ENCODE data around the gene SLC4A5. TPM values are rescaled to one million over a fixed set of nuclear protein-coding genes. Genes with fewer than 3 reads are reported as not detected.

SLC4A5 gene
- total RNA-seq, 2 experiments from 2014 or later = 1.8 to 2.0 TPM

DNA sequence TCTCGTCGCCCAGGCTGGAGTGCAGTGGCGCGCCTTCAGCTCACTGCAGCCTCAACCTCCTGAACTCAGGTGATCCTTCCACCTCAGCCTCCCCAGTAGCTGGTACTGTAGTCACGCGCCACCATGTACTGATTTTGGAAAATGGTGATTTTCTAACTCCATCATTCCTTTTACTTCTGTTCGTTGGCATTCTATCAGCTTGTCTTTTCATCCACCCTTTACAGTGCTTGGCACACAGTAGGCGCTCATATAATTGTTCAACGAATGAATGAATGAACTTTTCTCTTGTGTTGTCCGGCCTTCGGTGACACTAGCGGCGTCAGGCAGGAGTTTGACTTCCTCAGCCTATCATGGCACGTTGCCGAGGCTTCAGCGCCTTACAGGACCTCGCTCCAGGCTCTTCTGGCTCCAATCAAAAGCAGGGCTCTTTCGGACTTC, 145.2 kb downstream of the SLC4A5 start:
- CTCF ChIA-PET = interaction anchor here (1.5 to 6.8 kb wide), 4 partner anchors 14 to 369 kb away, joined by 3 to 67 read pairs (median 6); partner anchors contain the start of genes MOB1A and STAMBP
- ATAC-seq (no peak), DNase-seq (no peak)
- POLR2A ChIA-PET = interaction anchor here (0.6 to 6.2 kb wide), 24 partner anchors 9 to 420 kb away, joined by 3 to 160 read pairs (median 4); partner anchors contain the start of genes BOLA3, CCDC142, DUSP11 and MOB1A
- peaks cover 31% of the 10 kb centered on the region for H3K4me1 Mint-ChIP-seq (ENCODE audit: low read depth)
- H3K9me3 Mint-ChIP-seq = no peaks in the 10 kb centered on the region
- intact Hi-C loops (cut with micrococcal nuclease) = no loop called here
- H3K4me3 Mint-ChIP-seq = peak overlapping the region; percentile 87
- TF ChIP-seq, protein P1, sequence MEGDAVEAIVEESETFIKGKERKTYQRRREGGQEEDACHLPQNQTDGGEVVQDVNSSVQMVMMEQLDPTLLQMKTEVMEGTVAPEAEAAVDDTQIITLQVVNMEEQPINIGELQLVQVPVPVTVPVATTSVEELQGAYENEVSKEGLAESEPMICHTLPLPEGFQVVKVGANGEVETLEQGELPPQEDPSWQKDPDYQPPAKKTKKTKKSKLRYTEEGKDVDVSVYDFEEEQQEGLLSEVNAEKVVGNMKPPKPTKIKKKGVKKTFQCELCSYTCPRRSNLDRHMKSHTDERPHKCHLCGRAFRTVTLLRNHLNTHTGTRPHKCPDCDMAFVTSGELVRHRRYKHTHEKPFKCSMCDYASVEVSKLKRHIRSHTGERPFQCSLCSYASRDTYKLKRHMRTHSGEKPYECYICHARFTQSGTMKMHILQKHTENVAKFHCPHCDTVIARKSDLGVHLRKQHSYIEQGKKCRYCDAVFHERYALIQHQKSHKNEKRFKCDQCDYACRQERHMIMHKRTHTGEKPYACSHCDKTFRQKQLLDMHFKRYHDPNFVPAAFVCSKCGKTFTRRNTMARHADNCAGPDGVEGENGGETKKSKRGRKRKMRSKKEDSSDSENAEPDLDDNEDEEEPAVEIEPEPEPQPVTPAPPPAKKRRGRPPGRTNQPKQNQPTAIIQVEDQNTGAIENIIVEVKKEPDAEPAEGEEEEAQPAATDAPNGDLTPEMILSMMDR (IDR thresholded peaks at IDR 0.05) = no peak
- peaks cover 38% of the 10 kb centered on the region for H3K36me3 Mint-ChIP-seq (ENCODE audit: low read depth)
- H3K27me3 Mint-ChIP-seq = peaks cover 2% of the 10 kb centered on the region
- peak overlapping the region; percentile 98 for H3K27ac Mint-ChIP-seq

DNA sequence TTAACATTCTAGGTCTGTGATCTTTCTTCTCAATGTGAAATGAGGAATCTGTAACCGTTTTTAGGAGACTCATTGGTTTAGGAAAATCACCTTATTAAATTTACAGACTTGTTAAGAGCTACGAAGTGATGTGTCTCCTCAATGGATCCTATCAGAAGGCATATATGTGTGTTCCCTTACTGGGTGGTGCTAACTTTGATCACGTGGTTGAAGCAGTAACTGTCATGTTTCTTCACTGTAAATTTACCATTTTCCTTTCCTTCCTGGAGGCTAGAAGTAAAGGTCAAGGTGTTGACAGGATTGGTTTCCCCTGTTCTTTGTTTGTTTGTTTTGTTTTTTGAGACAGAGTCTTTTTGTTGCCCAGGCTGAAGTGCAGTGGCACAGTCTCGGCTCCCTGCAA, 146.2 kb downstream of the SLC4A5 start:
- TF ChIP-seq, protein P1 (IDR thresholded peaks at IDR 0.05) = no peak
- Mint-ChIP-seq H3K27me3 (peaks cover 2% of the 10 kb centered on the region), H3K27ac (peak overlapping the region; percentile 63), H3K36me3 (ENCODE audit: low read depth) (peaks cover 31% of the 10 kb centered on the region), H3K4me3 (no peak overlapping the region), H3K9me3 (no peaks in the 10 kb centered on the region), H3K4me1 (ENCODE audit: low read depth) (peaks cover 27% of the 10 kb centered on the region)
- no peak for ATAC-seq
- CTCF ChIA-PET = interaction anchor here (0.9 to 6.8 kb wide), 2 partner anchors 17 to 53 kb away, joined by 3 to 67 read pairs; partner anchors contain the start of gene MOB1A
- no peak for DNase-seq
- POLR2A ChIA-PET = interaction anchor here (1.8 to 6.2 kb wide), 3 partner anchors 10 to 50 kb away, joined by 4 to 160 read pairs (median 35); partner anchors contain the start of genes BOLA3 and MOB1A
- intact Hi-C loops (cut with micrococcal nuclease) = no loop called here

DNA sequence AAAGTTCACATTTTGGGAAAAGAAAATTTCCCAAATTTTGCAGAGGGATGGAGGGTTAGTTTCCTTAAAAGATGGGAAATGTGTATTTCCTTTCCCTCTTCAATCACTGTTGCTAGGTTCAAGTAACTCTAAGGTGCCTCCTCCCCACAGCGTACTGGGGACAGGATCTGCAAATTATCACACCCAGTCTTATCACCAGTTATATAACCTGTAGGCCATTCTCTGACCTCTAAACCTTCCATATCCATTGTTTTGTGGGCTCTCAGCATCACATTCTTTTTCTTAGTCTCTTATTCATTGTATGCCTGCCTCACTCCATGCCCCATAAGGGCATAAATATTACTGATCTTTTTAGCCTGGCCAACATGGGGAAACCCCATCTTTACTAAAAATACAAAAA, 148.4 kb downstream of the SLC4A5 start:
- H3K9me3 Mint-ChIP-seq = no peaks in the 10 kb centered on the region
- no peak overlapping the region for H3K27ac Mint-ChIP-seq
- peaks cover 10% of the 10 kb centered on the region for H3K4me1 Mint-ChIP-seq (ENCODE audit: low read depth)
- CTCF ChIA-PET = no interaction called here
- H3K36me3 Mint-ChIP-seq (ENCODE audit: low read depth) = peaks cover 10% of the 10 kb centered on the region
- POLR2A ChIA-PET = no interaction called here
- DNase-seq = no peak
- peaks cover 4% of the 10 kb centered on the region for H3K27me3 Mint-ChIP-seq
- no peak for ATAC-seq
- H3K4me3 Mint-ChIP-seq = no peak overlapping the region
- intact Hi-C loops (cut with micrococcal nuclease) = no loop called here
- TF ChIP-seq, protein P1 (IDR thresholded peaks at IDR 0.05) = no peak

DNA sequence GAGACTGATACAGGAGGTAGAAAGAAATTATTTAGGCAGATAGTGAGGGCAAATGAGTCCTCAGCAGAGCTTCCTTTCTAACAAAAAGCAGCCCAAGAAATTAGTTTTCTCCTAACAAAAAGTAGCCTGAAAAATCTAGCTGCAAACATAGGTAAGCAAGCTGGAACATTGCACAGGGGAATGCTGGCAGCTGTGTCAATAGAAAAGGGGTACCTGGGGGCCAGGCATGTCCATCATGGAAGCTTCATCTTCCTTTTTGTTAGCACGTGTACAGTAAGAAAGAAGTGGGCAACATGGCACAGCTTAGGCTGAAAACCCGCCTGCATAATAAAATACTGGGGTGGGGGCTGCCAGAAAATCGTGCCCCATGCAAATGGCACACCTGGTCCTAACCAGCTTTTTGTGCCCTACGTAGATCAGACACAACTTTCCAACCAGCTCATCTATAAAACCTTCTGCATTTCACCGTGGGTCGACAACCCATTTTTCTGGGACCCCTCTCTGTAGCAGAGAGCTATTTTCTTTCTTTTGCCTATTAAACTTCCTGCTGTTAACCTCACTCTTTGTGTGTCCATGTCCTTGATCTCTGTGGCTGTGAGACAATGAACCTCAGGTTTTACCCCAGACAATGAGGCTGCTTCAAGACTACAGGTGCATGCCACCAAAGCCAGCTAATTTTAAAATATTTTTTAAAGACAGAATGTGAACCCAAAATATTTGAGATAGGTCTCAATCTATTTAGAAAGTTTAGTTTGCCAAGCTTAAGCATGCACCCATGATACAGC, 151.4 kb downstream of the SLC4A5 start:
- peaks cover 6% of the 10 kb centered on the region for H3K27me3 Mint-ChIP-seq
- TF ChIP-seq, protein P1 (IDR thresholded peaks at IDR 0.05) = no peak
- H3K27ac Mint-ChIP-seq = no peak overlapping the region
- no peak overlapping the region for H3K4me3 Mint-ChIP-seq
- ChIA-PET POLR2A (interaction anchor here (0.6 to 1.4 kb wide), 3 partner anchors 14 to 45 kb away, joined by 3 to 9 read pairs (median 4); partner anchors contain the start of gene MOB1A), CTCF (interaction anchor here (1.1 to 2.1 kb wide), 3 partner anchors 8 to 13 kb away, joined by 3 to 12 read pairs (median 3); partner anchors contain the start of gene MOB1A)
- H3K36me3 Mint-ChIP-seq (ENCODE audit: low read depth) = no peaks in the 10 kb centered on the region
- H3K9me3 Mint-ChIP-seq = no peaks in the 10 kb centered on the region
- DNase-seq (no peak), ATAC-seq (no peak)
- H3K4me1 Mint-ChIP-seq (ENCODE audit: low read depth) = no peaks in the 10 kb centered on the region
- intact Hi-C loops (cut with micrococcal nuclease) = no loop called here

DNA sequence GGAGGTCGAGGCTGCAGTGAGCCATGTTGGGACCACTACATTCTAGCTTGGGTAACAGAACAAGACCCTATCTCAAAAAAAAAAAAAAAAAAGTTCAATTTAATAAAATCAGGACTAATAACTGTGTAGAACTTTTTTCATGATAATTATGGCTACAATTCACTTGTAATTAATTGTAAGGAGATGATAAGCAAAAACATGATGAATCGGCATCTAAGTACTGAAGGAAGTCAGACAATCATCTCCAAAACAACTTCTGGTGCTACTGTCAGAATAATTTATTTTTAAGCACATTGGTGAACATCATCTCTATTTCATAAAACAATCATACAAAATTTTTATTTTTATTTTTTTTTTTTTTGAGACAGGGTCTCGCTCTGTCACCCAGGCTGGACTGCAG, 154.5 kb downstream of the SLC4A5 start:
- no peak overlapping the region for H3K4me3 Mint-ChIP-seq
- no peaks in the 10 kb centered on the region for H3K36me3 Mint-ChIP-seq (ENCODE audit: low read depth)
- TF ChIP-seq, protein P1 (IDR thresholded peaks at IDR 0.05) = no peak
- DNase-seq (no peak), ATAC-seq (no peak)
- peaks cover 4% of the 10 kb centered on the region for H3K27me3 Mint-ChIP-seq
- POLR2A ChIA-PET = interaction anchor here (1.9 kb wide), 1 partner anchor 10 kb away, joined by 6 read pairs; the partner anchor contains the start of gene MTHFD2
- intact Hi-C loops (cut with micrococcal nuclease) = no loop called here
- H3K9me3 Mint-ChIP-seq = no peaks in the 10 kb centered on the region
- CTCF ChIA-PET = interaction anchor here (1.6 kb wide), 1 partner anchor 10 kb away, joined by 7 read pairs; the partner anchor contains the start of gene MOB1A
- H3K27ac Mint-ChIP-seq = no peak overlapping the region
- H3K4me1 Mint-ChIP-seq (ENCODE audit: low read depth) = peaks cover 6% of the 10 kb centered on the region
